H1 (cell line): ENCODE measurements around the gene OR2A14. TPM values are rescaled to one million over a fixed set of nuclear protein-coding genes. Genes with fewer than 3 reads are reported as not detected.

Experiments used
- HDAC2 ChIP-seq, 2 experiments: fragments of 300-600 bp in 1 of 2; sonication (generic) in 1 of 2; IDR thresholded peaks; 2 replicates each; pipeline ENCODE4 v1.6.1; 2011 to 2012; ENCODE audit warnings: low read depth in 2 of 2, low read length in 2 of 2, mild to moderate bottlenecking in 2 of 2, moderate library complexity in 2 of 2, borderline replicate concordance in 1 of 2, inconsistent platforms in 1 of 2
- RAD21 ChIP-seq, 2 experiments: IDR thresholded peaks in 1 of 2; conservative IDR thresholded peaks in 1 of 2; 2 replicates each; pipeline ENCODE4 v1.6.1; 2011; ENCODE audit warnings: low read depth in 2 of 2, low read length in 2 of 2, improper control_type of control experiment in 1 of 2, inconsistent platforms in 1 of 2, mild to moderate bottlenecking in 1 of 2, moderate library complexity in 1 of 2
- SIN3A ChIP-seq, 2 experiments: IDR thresholded peaks in 1 of 2; conservative IDR thresholded peaks in 1 of 2; 2 replicates each; pipeline ENCODE4 v1.6.1; 2011 to 2012; ENCODE audit warnings: low read length in 2 of 2, improper control_type of control experiment in 1 of 2, low read depth in 1 of 2, mild to moderate bottlenecking in 1 of 2
- SP4 ChIP-seq: IDR thresholded peaks from 2 replicates; pipeline ENCODE4 v1.6.1; 2012; ENCODE audit warnings: low read length, inconsistent platforms
- polyA plus RNA-seq, 7 experiments: library from polyadenylated mRNA; depleted of rRNA in 3 of 7; stranded (reverse) in 5 of 7; unstranded in 2 of 7; fragments of >200 nt in 5 of 7; fragments of 200-250 nt in 2 of 7; gene quantifications; 1 replicate in 5 of 7; 2 replicates in 1 of 7; 4 replicates in 1 of 7; pipeline versions ENCODE4 v1.2.1 to v1.2.3, GENCODE V29; 2011 to 2013; ENCODE audit warnings: missing spikeins in 2 of 7, mixed read lengths in 2 of 7
- total RNA-seq: library from RNA; stranded (reverse); fragmentation: NEBNext Ultra II Directional; extraction: Animal tissue kit (Norgen Biotek cat#: 25700); gene quantifications from 2 replicates; pipeline ENCODE4 v1.2.1, GENCODE V29; 2021
- TF ChIP-seq, protein P1 (sequence below), 3 experiments: IDR thresholded peaks; 1 replicate in 2 of 3; 2 replicates in 1 of 3; pipeline versions ENCODE4 v1.5.1 to v1.6.1; 2011; ENCODE audit warnings: low read length in 3 of 3, mild to moderate bottlenecking in 3 of 3, inconsistent platforms in 2 of 3, low read depth in 1 of 3, moderate library complexity in 1 of 3; ENCODE audit not compliant: insufficient read depth in 1 of 3; ENCODE audit errors: control extremely low read depth in 1 of 3
- TF ChIP-seq, protein P2 (sequence below): IDR thresholded peaks from 2 replicates; pipeline ENCODE4 v1.6.1; 2012; ENCODE audit warnings: inconsistent platforms

Gene OR2A14
- total and polyA plus RNA-seq, 2 of the 8 experiments (the other 6 are each of a cell fraction or from before 2014, with no cell fraction given): not detected

DNA sequence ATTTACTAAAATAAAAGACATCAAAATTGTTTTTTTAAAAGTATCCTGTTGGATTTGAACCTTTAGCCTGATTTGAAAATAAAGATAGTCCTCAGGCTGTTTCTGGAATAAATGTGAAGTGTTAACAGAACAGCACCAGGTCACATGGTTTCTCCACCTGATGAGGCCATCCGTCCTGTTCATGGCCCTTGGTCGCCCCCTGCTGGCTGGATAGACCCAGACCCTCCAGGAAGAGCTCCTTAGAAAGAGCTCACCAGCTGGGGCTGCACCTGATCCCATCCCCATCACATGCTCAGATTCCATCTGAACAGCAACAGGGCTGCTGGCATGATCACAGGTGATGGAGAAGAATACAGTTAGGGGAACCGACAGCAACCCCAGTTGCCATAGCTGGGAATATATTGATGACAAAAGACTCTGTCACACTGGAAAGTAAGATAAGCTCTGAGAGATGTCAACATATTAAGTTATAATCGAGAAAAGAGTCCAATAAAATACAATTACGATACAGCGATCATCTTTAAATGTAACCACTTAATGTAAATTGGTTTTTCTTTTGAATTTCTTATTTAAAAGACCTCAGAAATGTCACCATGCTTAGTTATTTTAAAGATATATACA, 4.8 kb downstream of the OR2A14 start (continued):
- TF ChIP-seq, protein P1, sequence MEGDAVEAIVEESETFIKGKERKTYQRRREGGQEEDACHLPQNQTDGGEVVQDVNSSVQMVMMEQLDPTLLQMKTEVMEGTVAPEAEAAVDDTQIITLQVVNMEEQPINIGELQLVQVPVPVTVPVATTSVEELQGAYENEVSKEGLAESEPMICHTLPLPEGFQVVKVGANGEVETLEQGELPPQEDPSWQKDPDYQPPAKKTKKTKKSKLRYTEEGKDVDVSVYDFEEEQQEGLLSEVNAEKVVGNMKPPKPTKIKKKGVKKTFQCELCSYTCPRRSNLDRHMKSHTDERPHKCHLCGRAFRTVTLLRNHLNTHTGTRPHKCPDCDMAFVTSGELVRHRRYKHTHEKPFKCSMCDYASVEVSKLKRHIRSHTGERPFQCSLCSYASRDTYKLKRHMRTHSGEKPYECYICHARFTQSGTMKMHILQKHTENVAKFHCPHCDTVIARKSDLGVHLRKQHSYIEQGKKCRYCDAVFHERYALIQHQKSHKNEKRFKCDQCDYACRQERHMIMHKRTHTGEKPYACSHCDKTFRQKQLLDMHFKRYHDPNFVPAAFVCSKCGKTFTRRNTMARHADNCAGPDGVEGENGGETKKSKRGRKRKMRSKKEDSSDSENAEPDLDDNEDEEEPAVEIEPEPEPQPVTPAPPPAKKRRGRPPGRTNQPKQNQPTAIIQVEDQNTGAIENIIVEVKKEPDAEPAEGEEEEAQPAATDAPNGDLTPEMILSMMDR (IDR thresholded peaks at IDR 0.05; ENCODE audit: control extremely low read depth in 1 of 3, insufficient read depth in 1 of 3, low read depth in 1 of 3, low read length in 3 of 3): peak; percentile 83 to 94 (median 93)
- TF ChIP-seq SIN3A (conservative IDR thresholded peaks at IDR 0.05 in 1 of 2, IDR thresholded peaks at IDR 0.05 in 1 of 2; ENCODE audit: low read depth in 1 of 2, low read length in 2 of 2): 0 out of 4 replicates have a peak, but pooled peaks of 1 of the 2 experiments have one; percentile 36
- TF ChIP-seq HDAC2 (IDR thresholded peaks at IDR 0.05; ENCODE audit: borderline replicate concordance in 1 of 2, low read depth in 2 of 2, low read length in 2 of 2): no peak
- TF ChIP-seq, protein P2, sequence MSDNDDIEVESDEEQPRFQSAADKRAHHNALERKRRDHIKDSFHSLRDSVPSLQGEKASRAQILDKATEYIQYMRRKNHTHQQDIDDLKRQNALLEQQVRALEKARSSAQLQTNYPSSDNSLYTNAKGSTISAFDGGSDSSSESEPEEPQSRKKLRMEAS: 0 out of 2 replicates have a peak, but pooled peaks have one; percentile 37
- TF ChIP-seq SP4: 0 out of 2 replicates have a peak, but pooled peaks have one; percentile 33
- TF ChIP-seq RAD21 (IDR thresholded peaks at IDR 0.05 in 1 of 2, conservative IDR thresholded peaks at IDR 0.05 in 1 of 2; ENCODE audit: low read depth in 2 of 2, low read length in 2 of 2): peak; percentile 91 to 95
